Activated CD8-positive, alpha-beta T cell treated with anti-CD3 and anti-CD28 coated beads, Interleukin-2, amount 10 ng/mL, durations not matched to agents 7 days and 5 days (primary cell): ENCODE measurements around the gene RAB37. TPM values are rescaled to one million over a fixed set of nuclear protein-coding genes. Genes with fewer than 3 reads are reported as not detected.

Experiments used
- ATAC-seq: fragments of 150-1000 bp; cut with Tn5 transposase; one replicate; pipeline ENCODE4 v1.10.0; 2021; ENCODE audit warnings: moderate library complexity
- CTCF ChIA-PET: fragments of 350-600 bp; sonication (Branson Sonifier 250); formaldehyde crosslinking; loops from one replicate; lab custom pipeline; 2021; ENCODE audit warnings: antibody characterized with exemption; lab: Charles Lee
- POLR2A ChIA-PET: fragments of 350-600 bp; sonication (Branson Sonifier 250); formaldehyde crosslinking; loops from one replicate; lab custom pipeline; 2021; ENCODE audit warnings: antibody characterized with exemption; lab: Charles Lee
- DNase-seq: peaks from one replicate; pipeline ENCODE4 v3.0.0-alpha.2; 2020
- H3K27ac Mint-ChIP-seq: one replicate; pipeline ENCODE4 v1.8.0; 2021; ENCODE audit warnings: mild to moderate bottlenecking, mixed read lengths
- H3K27me3 Mint-ChIP-seq: one replicate; pipeline ENCODE4 v1.8.0; 2021; ENCODE audit warnings: low read depth, mixed read lengths
- H3K36me3 Mint-ChIP-seq: one replicate; pipeline ENCODE4 v1.8.0; 2021; ENCODE audit warnings: low read depth, mixed read lengths
- H3K4me1 Mint-ChIP-seq: one replicate; pipeline ENCODE4 v1.8.0; 2021; ENCODE audit warnings: low read depth, mixed read lengths
- H3K4me3 Mint-ChIP-seq: one replicate; pipeline ENCODE4 v1.8.0; 2021; ENCODE audit warnings: mild to moderate bottlenecking, mixed read lengths
- H3K9me3 Mint-ChIP-seq: one replicate; pipeline ENCODE4 v1.8.0; 2022; ENCODE audit warnings: mixed read lengths; ENCODE audit not compliant: insufficient read depth
- total RNA-seq, 2 experiments: library from RNA; stranded (reverse); gene quantifications; one replicate each; pipeline ENCODE4 v1.2.3, GENCODE V29; 2021

Gene RAB37
- total RNA-seq, 2 experiments from 2014 or later: 19.1 to 19.6 TPM

DNA sequence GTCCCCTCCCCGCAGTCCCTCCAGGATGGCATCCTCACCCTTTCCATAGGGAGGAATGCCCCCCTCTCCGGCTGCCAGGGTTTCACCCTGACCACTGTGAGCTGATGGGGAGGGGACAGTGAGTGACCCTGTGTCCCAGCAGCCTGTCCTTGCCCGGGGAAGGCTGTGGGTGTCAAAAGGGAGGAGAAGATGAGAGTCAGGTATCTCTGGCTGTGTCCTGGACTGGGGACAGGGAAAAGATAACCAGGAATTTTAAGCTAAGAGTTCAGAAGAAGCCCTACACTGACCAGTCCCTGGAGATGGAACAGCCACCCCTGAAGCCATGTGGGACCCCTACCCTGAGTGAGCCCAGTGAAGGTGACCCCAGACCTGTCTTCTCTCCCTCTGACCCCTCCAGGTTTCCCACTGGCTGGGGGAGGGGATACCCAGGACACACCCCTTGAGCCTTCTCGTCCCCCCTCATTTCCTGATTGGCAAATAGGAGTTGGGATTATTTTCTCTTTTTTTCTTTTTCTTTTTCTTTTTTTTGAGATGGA is 27.8 kb downstream of the RAB37 start:
- no peak for DNase-seq
- Mint-ChIP-seq H3K27me3 (no peaks in the 10 kb centered on the region), H3K36me3 (peaks cover 45% of the 10 kb centered on the region), H3K27ac (no peak overlapping the region), H3K9me3 (no peaks in the 10 kb centered on the region), H3K4me1 (peaks cover 35% of the 10 kb centered on the region), H3K4me3 (no peak overlapping the region)
- ChIA-PET CTCF (interaction anchor here (3.1 kb wide), 1 partner anchor 108 kb away, joined by 10 read pairs; no protein-coding TSS in a partner anchor), POLR2A (no interaction called here)
- no peak for ATAC-seq

DNA sequence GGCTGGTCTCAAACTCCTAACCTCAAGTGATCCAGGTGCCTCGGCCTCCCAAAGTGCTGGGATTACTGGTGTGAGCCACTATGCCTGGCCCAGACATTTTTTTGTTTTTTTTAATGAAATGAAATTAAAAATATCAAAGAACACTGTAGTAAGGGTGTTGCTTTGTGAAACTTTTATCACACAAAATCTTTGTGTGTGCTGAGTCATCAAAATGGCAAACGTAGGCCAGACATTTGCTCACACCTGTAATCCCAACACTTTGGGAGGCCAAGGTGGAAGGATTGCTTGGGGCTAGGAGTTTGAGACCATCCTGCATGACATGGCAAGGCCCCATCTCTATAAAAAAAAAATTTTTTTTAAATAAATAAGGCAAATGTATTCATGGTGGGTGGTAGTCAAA is 29.4 kb downstream of the RAB37 start:
- Mint-ChIP-seq H3K4me3 (no peak overlapping the region), H3K27ac (no peak overlapping the region), H3K9me3 (no peaks in the 10 kb centered on the region), H3K27me3 (no peaks in the 10 kb centered on the region), H3K36me3 (peaks cover 57% of the 10 kb centered on the region), H3K4me1 (peaks cover 30% of the 10 kb centered on the region)
- ATAC-seq: no peak
- ChIA-PET CTCF (no interaction called here), POLR2A (interaction anchor here (0.9 kb wide), 1 partner anchor 19 kb away, joined by 4 read pairs; no protein-coding TSS in a partner anchor)
- no peak for DNase-seq

DNA sequence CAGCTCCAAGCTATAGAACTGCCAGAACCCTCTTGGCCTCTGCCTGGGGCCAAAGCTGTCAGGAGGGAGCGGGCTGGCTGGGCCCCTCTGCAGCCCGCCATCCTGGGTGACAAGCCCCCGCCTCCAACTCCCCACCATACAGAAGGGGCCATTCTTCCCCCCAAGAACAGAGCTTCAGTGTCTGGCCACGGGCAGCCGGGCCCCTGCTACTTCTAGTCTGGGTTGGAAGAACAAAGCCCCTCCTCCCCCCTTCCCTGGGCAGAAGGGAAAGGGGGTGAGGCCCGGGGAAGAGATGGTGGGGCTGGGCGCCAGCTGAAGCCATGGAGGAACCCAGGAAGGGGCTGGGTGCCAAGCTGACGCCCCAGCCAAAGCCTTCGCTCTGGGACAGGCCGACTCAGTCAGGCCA is 30.1 kb downstream of the RAB37 start:
- Mint-ChIP-seq H3K4me1 (peaks cover 30% of the 10 kb centered on the region), H3K36me3 (peaks cover 60% of the 10 kb centered on the region), H3K27me3 (no peaks in the 10 kb centered on the region), H3K4me3 (no peak overlapping the region), H3K27ac (no peak overlapping the region), H3K9me3 (no peaks in the 10 kb centered on the region)
- no peak for DNase-seq
- CTCF ChIA-PET: interaction anchor here (1.7 kb wide), 1 partner anchor 30 kb away, joined by 7 read pairs; the partner anchor contains the start of gene RAB37
- ATAC-seq: no peak
- POLR2A ChIA-PET: interaction anchor here (0.8 kb wide), 1 partner anchor 8 kb away, joined by 5 read pairs; no protein-coding TSS in a partner anchor

DNA sequence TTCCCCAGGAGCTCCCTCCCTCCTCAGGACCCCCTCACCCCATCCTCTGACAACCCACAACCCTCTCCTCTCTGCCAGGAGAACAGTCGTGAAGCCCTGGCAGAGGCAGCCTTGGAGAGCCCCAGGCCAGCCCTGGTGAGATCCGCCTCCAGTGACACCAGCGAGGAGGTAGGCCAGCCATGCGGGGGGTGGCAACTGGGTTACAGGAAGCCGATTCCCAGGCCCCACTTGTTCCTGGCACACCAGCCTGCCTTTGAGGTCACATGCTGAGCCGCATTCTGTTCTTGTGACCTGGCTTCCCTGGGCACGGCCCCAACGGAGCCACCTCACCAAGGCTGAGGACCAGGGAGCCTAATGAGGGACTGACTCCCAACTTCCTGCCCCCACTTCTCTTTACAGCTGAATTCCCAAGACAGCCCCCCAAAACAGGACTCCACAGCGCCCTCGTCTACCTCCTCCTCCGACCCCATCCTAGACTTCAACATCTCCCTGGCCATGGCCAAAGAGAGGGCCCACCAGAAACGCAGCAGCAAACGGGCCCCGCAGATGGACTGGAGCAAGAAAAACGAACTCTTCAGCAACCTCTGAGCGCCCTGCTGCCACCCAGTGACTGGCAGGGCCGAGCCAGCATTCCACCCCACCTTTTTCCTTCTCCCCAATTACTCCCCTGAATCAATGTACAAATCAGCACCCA is 31.2 kb downstream of the RAB37 start:
- H3K4me3 Mint-ChIP-seq: no peak overlapping the region
- peak overlapping the region; percentile 72 for H3K27ac Mint-ChIP-seq
- H3K27me3 Mint-ChIP-seq: no peaks in the 10 kb centered on the region
- ChIA-PET CTCF (interaction anchor here (1.7 to 2.1 kb wide), 2 partner anchors 18 to 31 kb away, joined by 7 to 13 read pairs; partner anchors contain the start of gene RAB37), POLR2A (no interaction called here)
- no peak for DNase-seq
- H3K9me3 Mint-ChIP-seq: no peaks in the 10 kb centered on the region
- H3K4me1 Mint-ChIP-seq: peaks cover 32% of the 10 kb centered on the region
- no peak for ATAC-seq
- peaks cover 65% of the 10 kb centered on the region for H3K36me3 Mint-ChIP-seq

DNA sequence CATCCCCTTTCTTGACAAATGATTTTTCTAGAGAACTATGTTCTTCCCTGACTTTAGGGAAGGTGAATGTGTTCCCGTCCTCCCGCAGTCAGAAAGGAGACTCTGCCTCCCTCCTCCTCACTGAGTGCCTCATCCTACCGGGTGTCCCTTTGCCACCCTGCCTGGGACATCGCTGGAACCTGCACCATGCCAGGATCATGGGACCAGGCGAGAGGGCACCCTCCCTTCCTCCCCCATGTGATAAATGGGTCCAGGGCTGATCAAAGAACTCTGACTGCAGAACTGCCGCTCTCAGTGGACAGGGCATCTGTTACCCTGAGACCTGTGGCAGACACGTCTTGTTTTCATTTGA is 31.7 kb downstream of the RAB37 start:
- peak overlapping the region; percentile 72 for H3K27ac Mint-ChIP-seq
- CTCF ChIA-PET: interaction anchor here (2.1 to 3.8 kb wide), 5 partner anchors 10 to 112 kb away, joined by 13 to 47 read pairs (median 27); no protein-coding TSS in a partner anchor
- DNase-seq (no peak), ATAC-seq (no peak)
- H3K4me1 Mint-ChIP-seq: peaks cover 35% of the 10 kb centered on the region
- peaks cover 69% of the 10 kb centered on the region for H3K36me3 Mint-ChIP-seq
- no peak overlapping the region for H3K4me3 Mint-ChIP-seq
- no peaks in the 10 kb centered on the region for H3K27me3 Mint-ChIP-seq
- POLR2A ChIA-PET: interaction anchor here (1.3 to 3.2 kb wide), 2 partner anchors 19 to 22 kb away, joined by 3 to 19 read pairs; no protein-coding TSS in a partner anchor
- H3K9me3 Mint-ChIP-seq: no peaks in the 10 kb centered on the region

DNA sequence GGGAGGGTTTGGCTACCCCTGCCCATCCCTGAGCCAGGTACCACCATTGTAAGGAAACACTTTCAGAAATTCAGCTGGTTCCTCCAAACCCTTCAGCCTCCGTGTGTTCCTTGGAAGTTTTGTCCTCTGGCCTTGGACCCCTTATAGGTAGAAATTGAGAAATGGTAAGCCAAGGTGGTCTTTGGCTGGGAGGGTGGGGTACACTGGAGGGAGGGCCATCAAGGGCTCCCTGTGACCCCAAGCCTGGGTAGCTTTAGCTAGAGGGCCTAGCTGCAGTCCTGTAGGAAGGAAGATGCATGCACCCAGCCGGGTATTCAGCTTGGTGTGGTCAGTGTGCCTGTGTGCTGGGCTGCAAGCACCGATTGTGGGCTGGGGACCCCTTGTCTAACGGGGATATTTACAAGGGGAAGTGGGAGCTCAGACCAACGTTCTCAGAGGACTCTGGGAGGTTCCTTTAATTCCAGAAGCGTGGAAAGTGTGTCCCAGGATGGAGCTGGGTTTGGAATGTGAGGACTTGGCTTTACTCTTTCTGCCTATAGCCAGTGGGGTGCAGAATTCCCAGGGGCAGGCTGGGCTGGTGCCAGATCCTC is 32.3 kb downstream of the RAB37 start:
- Mint-ChIP-seq H3K36me3 (peaks cover 74% of the 10 kb centered on the region), H3K9me3 (no peaks in the 10 kb centered on the region), H3K4me3 (no peak overlapping the region), H3K27ac (peak overlapping the region; percentile 61), H3K4me1 (peaks cover 40% of the 10 kb centered on the region), H3K27me3 (no peaks in the 10 kb centered on the region)
- no peak for ATAC-seq
- CTCF ChIA-PET: interaction anchor here (1.4 to 3.8 kb wide), 6 partner anchors 10 to 112 kb away, joined by 5 to 47 read pairs (median 22); no protein-coding TSS in a partner anchor
- no peak for DNase-seq
- POLR2A ChIA-PET: interaction anchor here (1.3 to 3.2 kb wide), 2 partner anchors 19 to 23 kb away, joined by 3 to 19 read pairs; no protein-coding TSS in a partner anchor

DNA sequence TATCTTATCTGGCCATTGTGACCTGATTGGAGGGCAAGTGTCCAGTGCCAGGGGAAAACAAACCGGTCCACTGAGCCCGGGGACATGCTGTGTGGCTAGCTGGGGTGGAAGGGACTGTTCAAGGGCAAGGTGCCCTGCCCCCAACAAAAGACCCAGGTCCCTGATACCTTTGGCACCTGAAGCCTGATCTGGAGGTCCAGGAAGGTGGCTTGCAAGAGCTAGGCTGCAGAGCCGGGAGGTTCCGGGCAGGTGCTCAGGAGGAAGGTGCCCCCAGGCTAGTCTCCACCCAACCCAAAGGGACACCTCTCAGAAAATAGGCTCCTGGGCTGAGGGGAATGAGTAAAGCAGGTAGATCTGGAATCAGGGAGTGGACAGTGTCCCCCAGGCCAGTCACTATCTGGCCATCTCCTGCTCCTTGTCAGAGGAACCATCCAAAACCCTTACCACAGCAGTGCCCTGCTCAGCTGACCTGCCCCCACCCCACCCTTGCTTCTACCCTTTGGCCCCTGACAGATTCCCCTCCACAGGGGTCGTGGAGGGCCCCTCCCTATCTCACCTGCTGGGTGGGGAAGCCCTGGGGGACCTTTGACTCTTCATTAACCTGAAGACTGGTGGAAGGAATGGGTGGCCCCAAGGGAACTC is 32.9 kb downstream of the RAB37 start:
- CTCF ChIA-PET: interaction anchor here (1.0 to 3.8 kb wide), 8 partner anchors 10 to 113 kb away, joined by 5 to 47 read pairs (median 20); partner anchors contain the start of gene RAB37
- Mint-ChIP-seq H3K9me3 (no peaks in the 10 kb centered on the region), H3K27me3 (no peaks in the 10 kb centered on the region), H3K4me3 (no peak overlapping the region), H3K27ac (peak overlapping the region; percentile 61), H3K36me3 (peaks cover 70% of the 10 kb centered on the region), H3K4me1 (peaks cover 40% of the 10 kb centered on the region)
- POLR2A ChIA-PET: interaction anchor here (1.3 to 3.2 kb wide), 4 partner anchors 20 to 113 kb away, joined by 3 to 19 read pairs (median 3); partner anchors contain the start of gene FDXR
- no peak for ATAC-seq
- DNase-seq: no peak

DNA sequence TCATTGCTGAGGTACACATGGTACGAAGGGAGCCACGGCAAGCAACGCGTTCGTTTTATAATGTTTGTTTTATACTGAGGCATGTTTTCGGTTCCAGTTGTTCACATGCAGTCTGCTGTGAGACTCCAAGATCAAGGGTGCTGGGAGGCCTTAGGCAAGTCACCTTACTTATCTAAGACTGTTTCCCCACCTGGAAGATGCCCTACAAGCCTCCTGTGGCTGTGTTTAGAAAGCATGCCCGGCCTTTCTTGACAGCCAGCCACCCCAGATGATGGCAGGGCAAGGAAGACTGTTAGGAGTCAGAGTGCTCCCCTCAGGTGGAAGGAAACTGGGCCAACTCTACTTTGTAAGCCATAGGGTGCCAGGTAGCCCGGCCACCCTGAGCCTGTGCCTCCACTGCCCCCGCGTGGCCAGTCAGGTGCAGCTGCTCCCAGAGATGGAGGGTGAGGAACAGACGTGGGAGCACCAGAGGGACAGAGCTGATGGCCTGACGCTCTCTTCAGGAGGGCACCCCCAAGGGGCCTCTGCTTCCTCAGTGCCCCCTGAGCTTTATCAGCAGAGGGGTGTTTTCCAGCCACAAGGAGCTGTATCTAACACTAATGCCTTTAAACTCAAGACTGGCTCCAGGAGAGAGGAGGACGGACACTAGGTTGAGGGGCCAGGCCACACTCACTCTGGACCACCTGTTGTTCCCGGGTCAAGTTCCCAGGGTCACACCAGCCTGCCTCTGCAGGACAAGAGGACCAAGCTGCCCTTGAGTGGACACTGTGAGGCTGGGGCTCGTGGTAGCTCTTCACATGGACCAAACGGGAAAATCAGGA is 33.7 kb downstream of the RAB37 start:
- POLR2A ChIA-PET: interaction anchor here (1.0 to 3.2 kb wide), 7 partner anchors 11 to 113 kb away, joined by 3 to 19 read pairs (median 4); partner anchors contain the start of gene FDXR
- Mint-ChIP-seq H3K27ac (peak overlapping the region; percentile 61), H3K4me1 (peaks cover 46% of the 10 kb centered on the region), H3K9me3 (no peaks in the 10 kb centered on the region), H3K27me3 (no peaks in the 10 kb centered on the region), H3K4me3 (no peak overlapping the region), H3K36me3 (peaks cover 67% of the 10 kb centered on the region)
- ATAC-seq (peak; percentile 78), DNase-seq (peak; percentile 77)
- CTCF ChIA-PET: interaction anchor here (0.6 to 3.8 kb wide), 15 partner anchors 9 to 187 kb away, joined by 3 to 47 read pairs (median 9); partner anchors contain the start of gene RAB37

DNA sequence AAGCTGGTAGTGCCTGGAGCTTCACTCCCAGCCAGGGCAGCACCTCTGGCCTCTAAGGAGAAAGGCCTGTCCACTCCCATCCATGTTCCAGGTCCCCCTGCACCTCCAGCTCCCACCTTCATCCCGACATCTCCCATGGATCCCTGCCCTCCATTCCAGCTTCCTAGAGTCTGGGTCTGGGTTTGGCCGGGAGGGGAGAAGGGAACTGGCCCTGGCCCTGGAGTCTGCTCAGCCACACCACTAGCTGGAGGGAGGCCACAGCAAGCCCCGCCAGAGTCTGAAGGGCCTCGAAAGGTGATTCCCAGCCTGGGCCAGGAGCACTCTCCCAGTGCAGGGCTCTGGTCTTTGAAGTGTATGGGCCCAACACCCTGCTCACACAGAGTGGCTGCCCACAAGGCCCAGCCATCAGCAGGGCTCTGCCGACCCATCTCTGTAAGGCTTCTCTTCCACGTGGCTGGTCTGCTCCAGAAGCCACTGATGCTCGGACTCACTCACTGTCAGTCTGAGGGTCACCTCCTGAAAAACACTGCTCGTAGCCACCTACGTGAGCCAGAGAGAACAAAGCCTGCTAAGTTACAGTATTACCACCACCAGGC is 34.4 kb downstream of the RAB37 start:
- Mint-ChIP-seq H3K27ac (peak overlapping the region; percentile 46), H3K4me1 (peaks cover 47% of the 10 kb centered on the region), H3K9me3 (no peaks in the 10 kb centered on the region), H3K36me3 (peaks cover 69% of the 10 kb centered on the region), H3K27me3 (no peaks in the 10 kb centered on the region), H3K4me3 (no peak overlapping the region)
- DNase-seq (no peak), ATAC-seq (no peak)
- CTCF ChIA-PET: interaction anchor here (0.6 to 3.8 kb wide), 15 partner anchors 8 to 187 kb away, joined by 3 to 47 read pairs (median 9); partner anchors contain the start of gene RAB37
- POLR2A ChIA-PET: interaction anchor here (1.0 to 3.2 kb wide), 7 partner anchors 12 to 114 kb away, joined by 3 to 19 read pairs (median 4); partner anchors contain the start of gene FDXR

DNA sequence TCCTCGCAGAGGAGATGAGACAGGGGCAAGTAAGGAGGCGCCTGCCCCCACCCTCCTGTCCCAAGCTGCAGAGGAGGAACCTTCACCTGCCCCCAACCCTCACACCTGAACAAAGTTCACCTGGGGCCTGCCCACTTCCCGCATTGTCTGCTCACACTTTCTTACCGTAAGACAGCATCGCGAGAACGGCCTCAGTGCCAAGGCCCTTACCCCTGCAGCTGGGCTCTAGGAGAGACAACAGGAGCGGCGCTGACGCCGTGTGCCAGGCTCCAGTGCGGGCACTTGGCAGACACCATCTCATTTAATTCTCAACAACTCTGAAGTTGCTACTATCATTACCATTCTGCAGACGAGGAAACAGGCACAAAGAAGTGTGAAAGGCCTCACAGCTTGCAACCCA is 35.0 kb downstream of the RAB37 start:
- ATAC-seq (no peak), DNase-seq (no peak)
- H3K9me3 Mint-ChIP-seq: no peaks in the 10 kb centered on the region
- peak overlapping the region; percentile 37 for H3K27ac Mint-ChIP-seq
- peaks cover 65% of the 10 kb centered on the region for H3K36me3 Mint-ChIP-seq
- ChIA-PET POLR2A (interaction anchor here (1.5 to 3.2 kb wide), 2 partner anchors 13 to 22 kb away, joined by 3 to 19 read pairs; no protein-coding TSS in a partner anchor), CTCF (interaction anchor here (1.2 to 3.8 kb wide), 6 partner anchors 9 to 186 kb away, joined by 3 to 36 read pairs (median 13); no protein-coding TSS in a partner anchor)
- no peaks in the 10 kb centered on the region for H3K27me3 Mint-ChIP-seq
- no peak overlapping the region for H3K4me3 Mint-ChIP-seq
- peaks cover 49% of the 10 kb centered on the region for H3K4me1 Mint-ChIP-seq
